ENCODE measurements around the gene C1S. TPM values are rescaled to one million over a fixed set of nuclear protein-coding genes. Genes with fewer than 3 reads are reported as not detected.
A peak's percentile ranks its signal among the peaks of the same experiment; 100 is the strongest.

The C1S gene
- total RNA-seq, 4 donors from 2014 or later: 103 to 191 (median 117) TPM

GRCh38 chr12:7100239-7100638 lies 39.7 kb downstream of the C1S start:
- TF ChIP-seq POLR2AphosphoS5 (IDR thresholded peaks at IDR 0.05) (no peak), EP300 (IDR thresholded peaks at IDR 0.05; ENCODE audit: low read depth) (no peak), POLR2A (IDR thresholded peaks at IDR 0.05) (no peak)
- TF ChIP-seq, protein P1, sequence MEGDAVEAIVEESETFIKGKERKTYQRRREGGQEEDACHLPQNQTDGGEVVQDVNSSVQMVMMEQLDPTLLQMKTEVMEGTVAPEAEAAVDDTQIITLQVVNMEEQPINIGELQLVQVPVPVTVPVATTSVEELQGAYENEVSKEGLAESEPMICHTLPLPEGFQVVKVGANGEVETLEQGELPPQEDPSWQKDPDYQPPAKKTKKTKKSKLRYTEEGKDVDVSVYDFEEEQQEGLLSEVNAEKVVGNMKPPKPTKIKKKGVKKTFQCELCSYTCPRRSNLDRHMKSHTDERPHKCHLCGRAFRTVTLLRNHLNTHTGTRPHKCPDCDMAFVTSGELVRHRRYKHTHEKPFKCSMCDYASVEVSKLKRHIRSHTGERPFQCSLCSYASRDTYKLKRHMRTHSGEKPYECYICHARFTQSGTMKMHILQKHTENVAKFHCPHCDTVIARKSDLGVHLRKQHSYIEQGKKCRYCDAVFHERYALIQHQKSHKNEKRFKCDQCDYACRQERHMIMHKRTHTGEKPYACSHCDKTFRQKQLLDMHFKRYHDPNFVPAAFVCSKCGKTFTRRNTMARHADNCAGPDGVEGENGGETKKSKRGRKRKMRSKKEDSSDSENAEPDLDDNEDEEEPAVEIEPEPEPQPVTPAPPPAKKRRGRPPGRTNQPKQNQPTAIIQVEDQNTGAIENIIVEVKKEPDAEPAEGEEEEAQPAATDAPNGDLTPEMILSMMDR (IDR thresholded peaks at IDR 0.05): no peak

GRCh38 chr12:7101047-7101693 lies 40.7 kb downstream of the C1S start:
- no peaks in the 10 kb centered on the region for H3K4me1 ChIP-seq
- H3K36me3 ChIP-seq: no peaks in the 10 kb centered on the region
- H3K27me3 ChIP-seq: no peaks in the 10 kb centered on the region
- intact Hi-C loops (cut with DNase I; ENCODE audit: low total_unique reads): loop anchor here (10.0 kb wide), 1 partner anchor 136 kb away; no protein-coding TSS in a partner anchor
- no peak for TF ChIP-seq POLR2AphosphoS5 (IDR thresholded peaks at IDR 0.05)
- in situ Hi-C loops (cut with MboI; ENCODE audit: low pct_ligation_motif_present in 1 of 4, low pct_unique_long_range_greater_than_20kb in 1 of 4, low sequenced_read_pairs in 3 of 4): loop anchor here (10.0 to 25.0 kb wide), 3 partner anchors 156 to 189 kb away; partner anchors contain the start of genes C12orf57 (in 3 of the 4), RNU7-1 (in 3 of the 4), ATN1 (in 2 of the 4) and ENO2 (in 1 of the 4)
- H3K27ac ChIP-seq: peak overlapping the region in 3 of 4 donors; percentile 13 to 31 (median 23)
- peaks cover 0 to 3% of the 10 kb centered on the region in 2 donors for H3K9me3 ChIP-seq
- 84% methylated on average over 4 of the region's 4 CpGs; no CpG with 5 or more reads in 1 of the 2 donors for WGBS, 2 donors (ENCODE audit: low coverage in 1 of 2)
- H3K4me3 ChIP-seq: no peak overlapping the region
- no peak for DNase-seq

More at GRCh38 chr12:7100239-7100638, 39.7 kb downstream of the C1S start:
- Histone ChIP-seq H3K4me1 (no peaks in the 10 kb centered on the region), H3K4me3 (no peak overlapping the region), H3K27me3 (no peaks in the 10 kb centered on the region), H3K36me3 (no peaks in the 10 kb centered on the region), H3K9me3 (no peaks in the 10 kb centered on the region), H3K27ac (no peak overlapping the region)
- 86 to 95% methylated on average over 4 of the region's 4 CpGs for WGBS, 2 donors (ENCODE audit: low coverage in 1 of 2)
- no peak for DNase-seq
- intact Hi-C loops (cut with DNase I; ENCODE audit: low total_unique reads) (loop anchor here (10.0 kb wide), 1 partner anchor 135 kb away; no protein-coding TSS in a partner anchor), in situ Hi-C loops (cut with MboI; ENCODE audit: low pct_ligation_motif_present in 1 of 4, low pct_unique_long_range_greater_than_20kb in 1 of 4, low sequenced_read_pairs in 3 of 4) (loop anchor here (10.0 to 25.0 kb wide), 3 partner anchors 155 to 188 kb away; partner anchors contain the start of genes C12orf57 (in 3 of the 4), RNU7-1 (in 3 of the 4), ATN1 (in 2 of the 4) and ENO2 (in 1 of the 4))

DNA sequence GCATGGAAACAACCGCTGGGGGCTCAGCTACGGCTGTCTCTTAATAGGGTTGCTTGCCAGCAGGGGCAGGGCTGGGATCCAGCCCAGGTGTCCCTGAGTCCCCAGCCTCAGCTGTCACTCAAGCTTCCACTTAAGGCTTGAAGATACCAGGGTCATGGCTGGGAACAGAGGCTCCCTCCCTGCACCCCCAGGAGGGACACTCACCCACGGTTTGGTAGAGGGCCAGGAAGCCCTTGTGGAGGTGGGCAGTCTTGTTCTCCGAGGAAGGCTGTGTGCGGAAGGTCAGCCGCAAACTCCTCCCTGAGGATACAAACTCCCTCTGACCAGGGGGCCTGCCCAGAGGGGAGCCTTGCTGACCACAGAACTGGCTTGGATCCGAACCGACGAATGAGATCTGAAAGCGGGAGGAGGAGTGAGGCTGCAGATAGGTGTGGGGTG lies 41.2 kb downstream of the C1S start:
- no peak for DNase-seq
- Histone ChIP-seq H3K36me3 (no peaks in the 10 kb centered on the region), H3K9me3 (peaks cover 0 to 7% of the 10 kb centered on the region in 2 donors), H3K4me1 (peaks cover 0 to under 1% (median 0%) of the 10 kb centered on the region in 4 donors), H3K27ac (peak overlapping the region in 3 of 4 donors; percentile 13 to 31 (median 23)), H3K4me3 (no peak overlapping the region), H3K27me3 (no peaks in the 10 kb centered on the region)
- TF ChIP-seq POLR2AphosphoS5 (IDR thresholded peaks at IDR 0.05) (no peak), EP300 (IDR thresholded peaks at IDR 0.05; ENCODE audit: low read depth) (no peak), POLR2A (IDR thresholded peaks at IDR 0.05) (no peak)
- TF ChIP-seq, protein P1 (IDR thresholded peaks at IDR 0.05): no peak
- in situ Hi-C loops (cut with MboI; ENCODE audit: low pct_ligation_motif_present in 1 of 4, low pct_unique_long_range_greater_than_20kb in 1 of 4, low sequenced_read_pairs in 3 of 4) (loop anchor here (10.0 to 25.0 kb wide), 3 partner anchors 157 to 189 kb away; partner anchors contain the start of genes C12orf57 (in 3 of the 4), RNU7-1 (in 3 of the 4), ATN1 (in 2 of the 4) and ENO2 (in 1 of the 4)), intact Hi-C loops (cut with DNase I; ENCODE audit: low total_unique reads) (loop anchor here (10.0 kb wide), 1 partner anchor 137 kb away; no protein-coding TSS in a partner anchor)
- WGBS, 2 donors (ENCODE audit: low coverage in 1 of 2): 91% methylated on average over 8 of the region's 10 CpGs; no CpG with 5 or more reads in 1 of the 2 donors

DNA sequence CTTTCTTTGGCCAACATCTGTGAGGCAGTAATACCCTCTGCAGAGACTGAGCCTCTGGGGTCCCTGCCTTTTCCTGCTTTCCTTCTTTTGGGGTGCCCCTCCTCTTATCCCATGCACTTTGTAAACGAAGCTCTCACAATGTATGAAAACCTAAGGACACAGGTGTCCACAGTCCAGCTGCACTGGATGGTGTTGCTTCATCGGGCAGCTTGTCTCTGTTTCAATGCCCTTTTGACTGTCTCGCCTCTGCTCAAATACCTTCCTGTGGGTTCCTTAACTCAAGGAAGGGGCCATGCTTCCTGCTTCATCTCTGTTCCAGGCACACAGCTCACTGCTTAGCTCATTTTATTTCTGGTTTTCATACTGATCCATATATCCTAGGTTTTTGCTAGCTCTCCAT lies 42.1 kb downstream of the C1S start:
- no peak overlapping the region for H3K4me3 ChIP-seq
- 80 to 83% methylated on average over 2 to 3 of the region's 3 CpGs for WGBS, 2 donors (ENCODE audit: low coverage in 1 of 2)
- H3K27ac ChIP-seq: no peak overlapping the region
- peaks cover 0 to 7% of the 10 kb centered on the region in 2 donors for H3K9me3 ChIP-seq
- no peak for DNase-seq
- no peak for TF ChIP-seq POLR2A (IDR thresholded peaks at IDR 0.05)
- TF ChIP-seq POLR2AphosphoS5 (IDR thresholded peaks at IDR 0.05): no peak
- TF ChIP-seq EP300 (IDR thresholded peaks at IDR 0.05; ENCODE audit: low read depth): no peak
- peaks cover 7 to 10% (median 7%) of the 10 kb centered on the region in 4 donors for H3K4me1 ChIP-seq
- intact Hi-C loops (cut with DNase I; ENCODE audit: low total_unique reads): loop anchor here (10.0 kb wide), 1 partner anchor 138 kb away; no protein-coding TSS in a partner anchor
- in situ Hi-C loops (cut with MboI; ENCODE audit: low pct_ligation_motif_present in 1 of 4, low pct_unique_long_range_greater_than_20kb in 1 of 4, low sequenced_read_pairs in 3 of 4): loop anchor here (10.0 to 25.0 kb wide), 3 partner anchors 158 to 190 kb away; partner anchors contain the start of genes C12orf57 (in 3 of the 4), RNU7-1 (in 3 of the 4), ATN1 (in 2 of the 4) and ENO2 (in 1 of the 4)
- H3K27me3 ChIP-seq: no peaks in the 10 kb centered on the region
- H3K36me3 ChIP-seq: no peaks in the 10 kb centered on the region
